ENCODE data around the gene PLEKHA7.

DNA sequence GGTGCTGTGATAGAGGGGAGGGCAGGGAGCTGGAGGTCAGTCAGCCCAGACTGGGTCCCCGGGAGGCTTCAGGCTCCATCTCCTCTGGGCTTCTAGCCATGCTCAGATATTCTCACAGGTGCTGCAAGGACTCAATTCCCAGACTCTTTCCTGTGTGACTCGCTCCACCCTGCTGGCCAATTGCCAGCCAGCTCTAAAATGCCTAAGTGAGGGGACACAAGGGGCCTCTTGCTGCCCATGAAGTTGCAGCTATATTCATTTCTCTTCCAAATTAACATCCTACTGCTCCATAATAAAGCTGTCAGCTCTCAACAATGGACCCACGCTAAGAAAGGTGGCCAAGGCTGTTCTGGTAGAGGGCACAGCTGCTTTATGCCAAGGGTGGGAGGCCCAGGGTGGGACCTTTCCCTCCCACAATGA, 101.5 kb downstream of the PLEKHA7 start:
- TF ChIP-seq, protein P1, sequence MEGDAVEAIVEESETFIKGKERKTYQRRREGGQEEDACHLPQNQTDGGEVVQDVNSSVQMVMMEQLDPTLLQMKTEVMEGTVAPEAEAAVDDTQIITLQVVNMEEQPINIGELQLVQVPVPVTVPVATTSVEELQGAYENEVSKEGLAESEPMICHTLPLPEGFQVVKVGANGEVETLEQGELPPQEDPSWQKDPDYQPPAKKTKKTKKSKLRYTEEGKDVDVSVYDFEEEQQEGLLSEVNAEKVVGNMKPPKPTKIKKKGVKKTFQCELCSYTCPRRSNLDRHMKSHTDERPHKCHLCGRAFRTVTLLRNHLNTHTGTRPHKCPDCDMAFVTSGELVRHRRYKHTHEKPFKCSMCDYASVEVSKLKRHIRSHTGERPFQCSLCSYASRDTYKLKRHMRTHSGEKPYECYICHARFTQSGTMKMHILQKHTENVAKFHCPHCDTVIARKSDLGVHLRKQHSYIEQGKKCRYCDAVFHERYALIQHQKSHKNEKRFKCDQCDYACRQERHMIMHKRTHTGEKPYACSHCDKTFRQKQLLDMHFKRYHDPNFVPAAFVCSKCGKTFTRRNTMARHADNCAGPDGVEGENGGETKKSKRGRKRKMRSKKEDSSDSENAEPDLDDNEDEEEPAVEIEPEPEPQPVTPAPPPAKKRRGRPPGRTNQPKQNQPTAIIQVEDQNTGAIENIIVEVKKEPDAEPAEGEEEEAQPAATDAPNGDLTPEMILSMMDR (IDR thresholded peaks at IDR 0.05 in 4 of 5, conservative IDR thresholded peaks at IDR 0.05 in 1 of 5): no peak
- no peak for TF ChIP-seq POLR2A (IDR thresholded peaks at IDR 0.05)
